ENCODE results near the gene STAB1. TPM values are rescaled to one million over a fixed set of nuclear protein-coding genes. Genes with fewer than 3 reads are reported as not detected.

Gene STAB1
- total RNA-seq, 1 donor from 2014 or later: 0.16 TPM

- peaks cover 4% of the 10 kb centered on the region for H3K4me1 Mint-ChIP-seq
- no peaks in the 10 kb centered on the region for H3K9me3 Mint-ChIP-seq
- no peak for TF ChIP-seq CTCF (conservative IDR thresholded peaks at IDR 0.05)
- no peak overlapping the region for H3K27ac Mint-ChIP-seq (ENCODE audit: unreplicated experiment)
- DNase-seq (ENCODE audit: low read depth, low spot score): no peak
- no peak overlapping the region for H3K4me3 Mint-ChIP-seq
- H3K27me3 Mint-ChIP-seq (ENCODE audit: low read depth): peaks cover 3% of the 10 kb centered on the region
- H3K36me3 Mint-ChIP-seq (ENCODE audit: low read depth): no peaks in the 10 kb centered on the region
These were observed 3.3 kb downstream of the STAB1 start for GRCh38 chr3:52498137-52499054.

DNA sequence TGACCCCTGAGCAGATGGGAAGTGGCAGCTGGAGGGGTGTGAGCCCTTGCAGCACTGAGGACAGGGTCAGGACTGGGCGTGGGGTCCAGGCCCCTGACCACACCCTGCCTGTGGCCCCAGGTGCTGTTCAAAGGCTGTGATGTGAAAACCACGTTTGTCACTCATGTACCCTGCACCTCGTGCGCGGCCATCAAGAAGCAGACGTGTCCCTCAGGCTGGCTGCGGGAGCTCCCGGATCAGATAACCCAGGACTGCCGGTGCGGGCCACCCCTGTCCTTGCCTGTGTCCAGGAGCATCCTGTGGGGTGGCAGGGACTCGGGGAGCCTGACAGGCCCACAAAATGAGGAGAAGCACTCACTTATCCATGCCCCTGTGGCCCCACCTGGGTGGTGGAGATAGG, 5.9 kb downstream of the STAB1 start:
- no peak for DNase-seq (ENCODE audit: low read depth, low spot score)
- H3K36me3 Mint-ChIP-seq (ENCODE audit: low read depth): no peaks in the 10 kb centered on the region

GRCh38 chr3:52502001-52502400, 6.9 kb downstream of the STAB1 start:
- no peaks in the 10 kb centered on the region for H3K9me3 Mint-ChIP-seq
- H3K4me3 Mint-ChIP-seq: no peak overlapping the region
- no peaks in the 10 kb centered on the region for H3K4me1 Mint-ChIP-seq
- no peaks in the 10 kb centered on the region for H3K27me3 Mint-ChIP-seq (ENCODE audit: low read depth)
- DNase-seq (ENCODE audit: low read depth, low spot score): no peak
- no peak overlapping the region for H3K27ac Mint-ChIP-seq (ENCODE audit: unreplicated experiment)
- TF ChIP-seq CTCF (conservative IDR thresholded peaks at IDR 0.05): no peak
- H3K36me3 Mint-ChIP-seq (ENCODE audit: low read depth): no peaks in the 10 kb centered on the region

More for the DNA sequence above, 5.9 kb downstream of the STAB1 start:
- H3K27me3 Mint-ChIP-seq (ENCODE audit: low read depth): no peaks in the 10 kb centered on the region
- TF ChIP-seq CTCF (conservative IDR thresholded peaks at IDR 0.05): no peak
- no peak overlapping the region for H3K27ac Mint-ChIP-seq (ENCODE audit: unreplicated experiment)
- H3K9me3 Mint-ChIP-seq: no peaks in the 10 kb centered on the region
- H3K4me1 Mint-ChIP-seq: no peaks in the 10 kb centered on the region
- no peak overlapping the region for H3K4me3 Mint-ChIP-seq

DNA sequence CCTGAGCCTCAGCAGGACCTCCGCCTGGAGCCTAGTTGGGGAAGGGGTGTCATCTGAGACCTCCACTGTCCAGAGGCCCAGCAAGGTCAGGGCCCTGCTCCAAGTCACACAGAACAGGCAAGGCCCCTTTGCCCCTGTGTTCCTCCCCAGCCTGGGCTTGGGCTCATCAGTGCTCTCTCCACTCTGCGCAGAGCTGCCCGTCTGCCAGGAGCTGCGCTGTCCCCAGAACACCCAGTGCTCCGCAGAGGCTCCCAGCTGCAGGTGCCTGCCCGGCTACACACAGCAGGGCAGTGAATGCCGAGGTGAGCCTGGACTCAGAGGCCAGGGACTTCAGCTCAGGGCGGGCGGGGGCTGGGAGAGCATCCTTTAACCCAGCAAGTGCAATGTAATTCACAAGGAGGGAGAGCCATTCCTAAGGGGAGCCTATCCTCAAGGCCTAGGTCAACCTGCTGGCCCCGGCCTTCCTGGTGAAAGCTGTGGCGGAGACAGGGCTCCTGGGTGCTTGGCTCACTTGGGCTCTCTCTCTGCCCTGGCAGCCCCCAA, 7.7 kb downstream of the STAB1 start:
- no peak overlapping the region for H3K4me3 Mint-ChIP-seq

More for the DNA sequence above, 7.7 kb downstream of the STAB1 start:
- DNase-seq (ENCODE audit: low read depth, low spot score): no peak
- no peaks in the 10 kb centered on the region for H3K9me3 Mint-ChIP-seq
- no peak overlapping the region for H3K27ac Mint-ChIP-seq (ENCODE audit: unreplicated experiment)
- TF ChIP-seq CTCF (conservative IDR thresholded peaks at IDR 0.05): no peak
- no peaks in the 10 kb centered on the region for H3K36me3 Mint-ChIP-seq (ENCODE audit: low read depth)
- no peaks in the 10 kb centered on the region for H3K4me1 Mint-ChIP-seq
- no peaks in the 10 kb centered on the region for H3K27me3 Mint-ChIP-seq (ENCODE audit: low read depth)

Data from neural crest cell (in vitro differentiated cells).